Suprapubic skin (tissue), 4 donors: ENCODE measurements around the gene TRIM37. TPM values are rescaled to one million over a fixed set of nuclear protein-coding genes. Genes with fewer than 3 reads are reported as not detected.

Experiments used
- DNase-seq, 2 donors: peaks; one replicate each; pipeline ENCODE4 v3.0.0-alpha.2; 2019; ENCODE audit warnings: low spot score in 2 of 2
- H3K27ac ChIP-seq: fragments of 200-600 bp; sonication (generic); one replicate; pipeline ENCODE4 v1.5.1; 2019
- H3K27me3 ChIP-seq: fragments of 200-600 bp; sonication (generic); one replicate; pipeline ENCODE4 v1.5.1; 2019
- H3K36me3 ChIP-seq: fragments of 200-600 bp; sonication (generic); one replicate; pipeline ENCODE4 v1.5.1; 2019
- H3K4me1 ChIP-seq: fragments of 200-600 bp; sonication (generic); one replicate; pipeline ENCODE4 v1.5.1; 2019
- H3K4me3 ChIP-seq: fragments of 200-600 bp; sonication (generic); one replicate; pipeline ENCODE4 v1.5.1; 2019; ENCODE audit warnings: mild to moderate bottlenecking
- H3K9me3 ChIP-seq: fragments of 200-600 bp; sonication (generic); one replicate; pipeline ENCODE4 v1.5.1; 2019
- EP300 ChIP-seq: sonication (generic); formaldehyde crosslinking; IDR thresholded peaks from one replicate; pipeline ENCODE4 v1.6.1; 2017; ENCODE audit warnings: antibody characterized with exemption
- POLR2A ChIP-seq, 2 donors: fragments of 450-650 bp; IDR thresholded peaks; one replicate each; pipeline ENCODE4 v1.6.1; 2017; ENCODE audit warnings: antibody characterized with exemption in 2 of 2, mild to moderate bottlenecking in 2 of 2, moderate library complexity in 2 of 2
- POLR2AphosphoS5 ChIP-seq, 3 donors: sonication (generic); formaldehyde crosslinking; IDR thresholded peaks; one replicate each; pipeline ENCODE4 v1.6.1; 2017; ENCODE audit warnings: antibody characterized with exemption in 3 of 3
- WGBS: methylation state at CpG from one replicate; pipeline ENCODE4 v1.1.5; 2018; 5-methylcytosine and 5-hydroxymethylcytosine counted together
- total RNA-seq, 4 donors: library from RNA; depleted of rRNA; stranded (reverse); fragments of >200 nt; gene quantifications; one replicate each; pipeline ENCODE4 v1.1.0, GENCODE V29; 2016
- TF ChIP-seq, protein P1 (sequence below), 2 donors: fragments of 200-600 bp in 1 of 2; fragments of 450-650 bp in 1 of 2; sonication (generic) in 1 of 2; IDR thresholded peaks; one replicate each; pipeline ENCODE4 v1.5.1; 2016 to 2019; ENCODE audit warnings: antibody characterized with exemption in 2 of 2, mild to moderate bottlenecking in 1 of 2, moderate library complexity in 1 of 2

Gene TRIM37
- total RNA-seq, 4 donors from 2014 or later, result 11.1 to 18.3 (median 14.6) TPM

DNA sequence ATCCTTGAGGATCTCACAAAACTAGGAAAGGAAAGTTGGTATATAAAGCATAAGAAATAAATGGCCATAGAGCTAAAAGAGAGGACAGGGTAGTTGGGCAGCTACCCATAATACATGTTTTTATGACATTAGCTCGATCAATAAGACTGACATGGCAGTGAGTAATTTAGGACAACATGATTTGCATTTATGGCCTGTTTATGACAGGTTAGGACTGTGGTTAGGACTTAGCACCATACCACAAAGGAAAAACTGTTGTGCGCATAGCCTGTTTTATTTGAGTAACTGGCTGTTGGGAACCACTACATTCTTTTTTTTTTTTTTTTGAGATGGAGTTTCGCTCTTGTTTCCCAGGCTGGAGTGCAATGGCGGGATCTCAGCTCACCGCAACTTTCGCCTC, 18.0 kb upstream of the TRIM37 start:
- TF ChIP-seq EP300 (no peak), POLR2AphosphoS5 (IDR thresholded peaks at IDR 0.05) (no peak), POLR2A (IDR thresholded peaks at IDR 0.05) (no peak)
- TF ChIP-seq, protein P1, sequence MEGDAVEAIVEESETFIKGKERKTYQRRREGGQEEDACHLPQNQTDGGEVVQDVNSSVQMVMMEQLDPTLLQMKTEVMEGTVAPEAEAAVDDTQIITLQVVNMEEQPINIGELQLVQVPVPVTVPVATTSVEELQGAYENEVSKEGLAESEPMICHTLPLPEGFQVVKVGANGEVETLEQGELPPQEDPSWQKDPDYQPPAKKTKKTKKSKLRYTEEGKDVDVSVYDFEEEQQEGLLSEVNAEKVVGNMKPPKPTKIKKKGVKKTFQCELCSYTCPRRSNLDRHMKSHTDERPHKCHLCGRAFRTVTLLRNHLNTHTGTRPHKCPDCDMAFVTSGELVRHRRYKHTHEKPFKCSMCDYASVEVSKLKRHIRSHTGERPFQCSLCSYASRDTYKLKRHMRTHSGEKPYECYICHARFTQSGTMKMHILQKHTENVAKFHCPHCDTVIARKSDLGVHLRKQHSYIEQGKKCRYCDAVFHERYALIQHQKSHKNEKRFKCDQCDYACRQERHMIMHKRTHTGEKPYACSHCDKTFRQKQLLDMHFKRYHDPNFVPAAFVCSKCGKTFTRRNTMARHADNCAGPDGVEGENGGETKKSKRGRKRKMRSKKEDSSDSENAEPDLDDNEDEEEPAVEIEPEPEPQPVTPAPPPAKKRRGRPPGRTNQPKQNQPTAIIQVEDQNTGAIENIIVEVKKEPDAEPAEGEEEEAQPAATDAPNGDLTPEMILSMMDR (IDR thresholded peaks at IDR 0.05), result no peak
- H3K4me1 ChIP-seq, result no peaks in the 10 kb centered on the region
- WGBS, result 92% methylated on average over 6 of the region's 6 CpGs
- peaks cover 12% of the 10 kb centered on the region for H3K36me3 ChIP-seq
- no peak overlapping the region for H3K27ac ChIP-seq
- H3K4me3 ChIP-seq, result no peak overlapping the region
- H3K27me3 ChIP-seq, result no peaks in the 10 kb centered on the region
- no peak for DNase-seq
- no peaks in the 10 kb centered on the region for H3K9me3 ChIP-seq

DNA sequence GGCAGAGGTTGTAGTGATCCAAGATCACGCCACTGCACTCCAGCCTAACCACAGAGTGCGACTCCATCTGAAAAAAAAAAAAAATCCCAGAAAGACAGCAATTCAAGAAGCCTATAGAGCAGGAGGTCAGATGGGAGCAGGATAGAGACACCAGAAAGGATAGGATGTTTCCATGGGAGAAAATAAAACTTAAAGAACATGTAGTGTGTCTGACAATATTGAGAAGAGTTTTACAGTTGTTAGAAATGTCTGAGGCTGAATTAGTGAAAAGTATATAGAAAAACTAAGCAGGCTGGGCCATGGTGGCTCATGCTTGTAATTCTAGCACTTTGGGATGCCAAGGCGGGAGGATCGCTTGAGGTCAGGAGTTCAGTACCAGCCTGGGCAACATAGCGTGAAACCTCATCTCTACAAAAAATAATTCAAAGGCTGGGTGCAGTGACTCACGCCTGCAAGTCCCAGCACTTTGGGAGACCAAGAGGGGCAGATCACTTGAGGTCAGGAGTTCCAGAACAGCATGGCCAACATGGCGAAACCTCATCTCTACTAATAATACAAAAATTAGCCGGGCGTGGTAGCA, 15.3 kb upstream of the TRIM37 start:
- TF ChIP-seq EP300 (no peak), POLR2A (IDR thresholded peaks at IDR 0.05) (no peak), POLR2AphosphoS5 (IDR thresholded peaks at IDR 0.05) (no peak)
- TF ChIP-seq, protein P1 (IDR thresholded peaks at IDR 0.05), result no peak
- WGBS, result 95% methylated on average over 8 of the region's 9 CpGs
- DNase-seq, result no peak
- Histone ChIP-seq H3K4me1 (no peaks in the 10 kb centered on the region), H3K4me3 (no peak overlapping the region), H3K27me3 (no peaks in the 10 kb centered on the region), H3K27ac (no peak overlapping the region), H3K9me3 (no peaks in the 10 kb centered on the region), H3K36me3 (peaks cover 8% of the 10 kb centered on the region)

DNA sequence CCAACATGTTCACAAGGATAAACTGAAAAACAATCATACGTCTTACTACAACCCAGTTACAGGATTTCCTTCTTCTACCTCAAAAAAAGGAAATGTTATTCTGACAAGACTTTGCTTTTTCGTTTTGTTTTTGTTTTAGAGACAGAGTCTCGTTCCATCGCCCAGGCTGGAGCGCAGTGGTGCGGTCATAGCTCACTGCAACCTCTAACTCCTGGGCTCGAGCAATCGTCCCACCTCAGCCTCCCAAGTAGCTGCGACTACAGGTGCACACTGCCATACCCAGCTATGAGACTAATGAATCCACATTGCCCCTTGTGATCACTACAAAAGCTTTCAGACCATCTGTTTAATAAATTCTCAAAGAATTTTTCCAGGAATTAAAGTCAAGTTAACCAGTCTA, 8.8 kb upstream of the TRIM37 start:
- WGBS, result 94% methylated on average over 9 of the region's 9 CpGs
- no peak for DNase-seq
- no peaks in the 10 kb centered on the region for H3K27me3 ChIP-seq
- H3K36me3 ChIP-seq, result peaks cover 12% of the 10 kb centered on the region
- no peaks in the 10 kb centered on the region for H3K9me3 ChIP-seq
- H3K27ac ChIP-seq, result no peak overlapping the region
- H3K4me3 ChIP-seq, result no peak overlapping the region
- no peaks in the 10 kb centered on the region for H3K4me1 ChIP-seq
- TF ChIP-seq POLR2A (IDR thresholded peaks at IDR 0.05), result no peak
- TF ChIP-seq, protein P1 (IDR thresholded peaks at IDR 0.05), result no peak
- TF ChIP-seq EP300, result no peak
- TF ChIP-seq POLR2AphosphoS5 (IDR thresholded peaks at IDR 0.05), result no peak

DNA sequence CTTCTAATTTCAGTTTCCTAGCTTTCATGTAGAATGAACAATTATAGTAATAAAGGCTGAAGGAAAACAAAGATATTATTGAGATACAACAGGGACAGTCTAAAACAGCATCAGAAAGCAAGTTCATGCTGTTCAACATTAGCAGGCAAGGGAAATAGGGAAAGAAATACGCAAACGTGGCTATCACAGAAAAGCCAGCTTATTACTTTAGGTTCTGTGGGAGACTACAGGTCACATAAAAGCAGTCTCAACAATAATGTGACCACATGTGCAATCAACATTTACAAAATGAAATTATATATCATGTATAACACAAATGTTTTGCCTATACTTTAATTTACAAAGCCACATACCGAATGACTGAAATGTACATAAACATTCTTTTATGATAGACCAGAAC, 4.9 kb upstream of the TRIM37 start:
- no peak for DNase-seq
- Histone ChIP-seq H3K4me1 (peaks cover 14% of the 10 kb centered on the region), H3K4me3 (no peak overlapping the region), H3K27ac (no peak overlapping the region), H3K36me3 (peaks cover 4% of the 10 kb centered on the region), H3K27me3 (no peaks in the 10 kb centered on the region), H3K9me3 (no peaks in the 10 kb centered on the region)
- TF ChIP-seq POLR2A (IDR thresholded peaks at IDR 0.05), result no peak
- TF ChIP-seq EP300, result no peak
- no peak for TF ChIP-seq POLR2AphosphoS5 (IDR thresholded peaks at IDR 0.05)
- TF ChIP-seq, protein P1 (IDR thresholded peaks at IDR 0.05), result no peak
- WGBS, result 83% methylated on average over 3 of the region's 3 CpGs

DNA sequence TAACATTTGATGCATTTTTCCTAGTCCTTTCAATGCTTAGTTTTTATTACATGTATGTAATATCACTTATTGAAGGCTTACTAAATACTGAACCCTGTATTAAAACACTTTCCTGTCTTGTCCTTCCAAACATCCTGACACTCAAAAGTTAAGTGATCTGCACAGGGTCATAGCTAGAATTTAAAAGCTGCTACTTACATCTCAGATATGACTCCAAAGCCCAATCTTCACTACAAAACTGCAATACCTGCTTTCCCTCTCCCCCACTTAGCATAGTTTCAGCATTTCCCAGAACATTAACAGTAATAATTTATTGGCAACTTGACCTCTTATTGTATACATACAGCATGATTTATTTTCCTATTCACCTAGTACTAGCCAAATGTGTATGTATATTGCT, 4.3 kb upstream of the TRIM37 start:
- Histone ChIP-seq H3K36me3 (peaks cover 4% of the 10 kb centered on the region), H3K4me3 (no peak overlapping the region), H3K27ac (no peak overlapping the region), H3K9me3 (no peaks in the 10 kb centered on the region), H3K4me1 (peaks cover 15% of the 10 kb centered on the region), H3K27me3 (no peaks in the 10 kb centered on the region)
- DNase-seq, result no peak
- TF ChIP-seq, protein P1 (IDR thresholded peaks at IDR 0.05), result no peak
- TF ChIP-seq POLR2AphosphoS5 (IDR thresholded peaks at IDR 0.05) (no peak), POLR2A (IDR thresholded peaks at IDR 0.05) (no peak), EP300 (no peak)
